HG03108 (cell line): Measurements from ENCODE around the gene KRTAP12-4.
"Not testable (repeated sequence)": the region's sequence is repeated elsewhere in the genome, so short reads cannot be mapped to it uniquely, and the experiment has no call there.

Experiments
- ATAC-seq: cut with Tn5 transposase; IDR thresholded peaks from one replicate; pipeline ENCODE4 v1.9.1; 2021; ENCODE audit warnings: moderate library complexity; ENCODE audit not compliant: unreplicated experiment

Gene KRTAP12-4

GRCh38 chr21:44657635-44658540, 3.4 kb upstream of the KRTAP12-4 start, which contains the start of gene KRTAP12-3:
Gene KRTAP12-3, plus strand, starts transcription at chr21:44657932. Its CDS starts 48 bp downstream, at chr21:44657980.
- ATAC-seq = no peak

DNA sequence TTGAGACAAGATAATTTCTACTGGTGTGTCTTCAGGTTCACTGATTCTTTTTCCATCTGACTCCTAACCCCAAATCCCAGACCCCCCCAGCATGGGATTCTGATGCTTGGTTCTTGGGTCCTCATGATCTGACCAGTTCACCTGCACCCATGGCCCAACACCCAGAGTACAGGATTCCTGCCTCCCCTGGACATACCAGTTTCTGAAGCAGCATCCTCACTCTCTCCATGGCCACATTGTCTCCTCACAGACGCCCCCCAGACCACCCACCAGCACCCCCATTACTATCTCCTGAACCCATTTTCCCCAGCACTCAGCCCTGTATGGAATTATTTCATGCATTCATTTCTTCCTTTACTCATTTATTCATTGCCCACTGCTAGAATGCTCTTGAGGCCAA, 2.4 kb upstream of the KRTAP12-4 start:
- no peak for ATAC-seq

DNA sequence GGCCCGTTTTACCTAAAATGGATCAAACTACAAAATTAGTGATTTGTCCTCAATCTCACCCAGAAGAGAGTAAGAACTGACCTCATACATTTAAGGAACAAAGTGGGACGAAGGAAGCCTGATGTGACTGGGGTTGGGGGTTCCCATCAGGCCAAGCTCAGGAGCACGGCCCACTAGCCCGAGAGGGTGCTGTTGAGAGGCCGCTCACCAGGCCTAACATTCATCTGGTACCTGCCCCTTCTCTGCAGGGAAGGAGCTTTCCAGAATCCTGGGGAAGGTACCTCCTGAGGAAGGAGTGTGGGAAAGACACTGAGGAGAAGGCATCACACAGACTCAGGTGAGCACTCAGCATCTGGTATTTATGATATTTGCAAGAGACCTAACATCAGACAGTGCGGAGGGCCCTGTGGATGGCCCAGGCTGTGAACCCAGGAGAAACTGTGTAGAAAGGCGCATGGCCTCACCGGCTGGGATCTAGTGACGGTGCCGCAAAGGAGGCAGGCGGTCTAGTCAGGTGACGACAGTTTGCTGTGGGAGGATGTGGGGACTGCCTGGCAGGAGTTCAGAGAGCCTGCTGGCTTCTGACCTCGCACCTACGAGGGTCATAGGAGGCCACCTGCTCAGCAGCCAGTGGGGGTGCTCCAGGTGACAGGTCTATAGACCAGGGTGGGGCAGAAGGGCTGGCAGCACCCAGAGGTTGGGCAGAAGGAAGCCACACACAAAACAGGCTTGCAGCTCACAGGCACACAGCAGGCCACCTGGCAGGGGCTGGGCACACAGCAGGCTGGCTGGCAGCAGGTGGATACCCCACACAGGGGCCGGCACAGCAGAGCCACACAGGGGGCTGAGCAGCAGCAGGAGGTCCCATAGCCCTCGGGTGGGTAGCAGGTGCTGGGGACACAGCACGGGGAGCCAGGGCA, 543 bp downstream of the KRTAP12-4 start:
- ATAC-seq = no peak

GRCh38 chr21:44653123-44653522, 1.3 kb downstream of the KRTAP12-4 start:
- ATAC-seq = no peak

GRCh38 chr21:44650973-44651675, 3.3 kb downstream of the KRTAP12-4 start:
- no peak for ATAC-seq

- no peak for ATAC-seq
These were observed 4.0 kb downstream of the KRTAP12-4 start for GRCh38 chr21:44650265-44650972.

GRCh38 chr21:44649521-44650100, 4.8 kb downstream of the KRTAP12-4 start:
- no peak for ATAC-seq

DNA sequence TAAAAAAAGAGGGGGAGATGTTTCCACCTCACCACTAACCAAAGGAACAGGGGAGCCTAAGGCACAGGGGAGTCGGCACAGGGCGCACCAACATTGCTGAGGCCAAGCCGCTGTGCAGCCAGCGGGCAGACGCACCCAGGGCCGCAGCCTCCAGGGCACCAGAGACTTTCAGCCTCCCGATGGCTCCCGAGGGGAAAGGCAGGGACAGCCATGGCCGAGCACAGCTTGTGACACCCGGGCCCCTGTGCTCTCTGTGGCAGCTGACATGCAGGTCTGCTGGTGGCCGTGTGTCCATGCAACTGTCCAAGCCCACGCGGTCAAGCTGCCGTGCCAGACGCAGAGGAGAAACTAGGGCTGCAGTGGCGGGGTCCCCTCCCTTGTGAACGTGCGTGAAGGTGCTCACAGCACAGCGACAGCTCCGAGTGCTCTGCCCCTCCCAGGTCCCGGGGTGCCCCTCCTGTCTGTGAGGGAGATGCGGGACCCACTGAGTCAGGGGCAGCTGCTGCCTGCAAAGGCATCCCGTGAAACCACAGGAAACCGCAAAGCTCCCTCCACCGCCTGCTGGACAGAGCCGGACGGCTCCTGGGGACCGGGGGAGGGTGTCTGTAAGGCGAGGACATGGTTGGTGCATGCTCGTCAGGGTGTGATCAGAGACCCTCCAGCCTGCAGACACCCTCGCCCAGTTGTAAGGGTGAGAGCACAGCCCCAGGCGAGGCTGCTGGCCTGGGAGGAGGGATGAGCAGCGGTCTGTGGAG, 5.7 kb downstream of the KRTAP12-4 start:
- ATAC-seq = no peak

DNA sequence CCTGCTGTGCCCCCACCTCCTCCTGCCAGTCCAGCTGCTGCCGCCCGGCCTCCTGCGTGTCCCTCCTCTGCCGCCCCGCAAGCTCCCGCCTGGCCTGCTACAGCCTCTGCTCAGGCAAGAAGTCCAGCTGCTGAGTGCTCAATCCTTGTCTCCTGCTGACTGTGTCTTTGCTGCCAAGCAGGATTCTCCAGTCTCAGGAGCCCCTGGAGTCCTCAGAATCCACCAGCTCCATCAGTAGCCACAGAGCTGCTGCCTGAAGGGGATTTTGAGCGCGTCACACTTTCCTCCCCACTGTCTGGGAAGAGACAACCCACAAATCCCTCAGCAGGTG, 7.3 kb downstream of the KRTAP12-4 start:
- no peak for ATAC-seq

DNA sequence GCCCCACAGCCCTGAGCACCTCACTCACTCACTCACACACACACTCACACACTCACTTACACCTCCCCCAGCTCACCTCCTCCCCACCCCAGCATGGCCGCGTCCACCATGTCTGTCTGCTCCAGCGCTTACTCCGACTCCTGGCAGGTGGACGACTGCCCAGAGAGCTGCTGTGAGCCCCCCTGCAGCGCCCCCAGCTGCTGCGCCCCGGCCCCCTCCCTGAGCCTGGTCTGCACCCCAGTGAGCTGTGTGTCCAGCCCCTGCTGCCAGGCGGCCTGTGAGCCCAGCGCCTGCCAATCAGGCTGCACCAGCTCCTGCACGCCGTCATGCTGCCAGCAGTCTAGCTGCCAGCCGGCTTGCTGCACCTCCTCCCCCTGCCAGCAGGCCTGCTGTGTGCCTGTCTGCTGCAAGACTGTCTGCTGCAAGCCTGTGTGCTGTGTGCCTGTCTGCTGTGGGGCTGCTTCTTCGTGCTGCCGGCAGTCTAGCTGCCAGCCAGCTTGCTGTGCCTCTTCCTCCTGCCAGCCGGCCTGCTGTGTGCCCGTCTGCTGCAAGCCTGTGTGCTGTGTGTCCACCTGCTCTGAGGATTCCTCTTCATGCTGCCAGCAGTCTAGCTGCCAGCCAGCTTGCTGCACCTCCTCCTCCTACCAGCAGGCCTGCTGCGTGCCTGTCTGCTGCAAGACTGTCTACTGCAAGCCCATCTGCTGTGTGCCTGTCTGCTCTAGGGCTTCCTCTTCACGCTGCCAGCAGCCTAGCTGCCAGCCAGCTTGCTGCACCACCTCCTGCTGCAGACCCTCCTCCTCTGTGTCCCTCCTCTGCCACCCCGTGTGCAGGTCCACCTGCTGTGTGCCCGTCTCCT, 7.9 kb downstream of the KRTAP12-4 start, which contains the start of gene KRTAP10-11:
TSS of gene KRTAP10-11 (plus strand) at position 49 of the 856 bp plus-strand sequence. CDS start at position 94, 45 bp downstream.
- ATAC-seq = not testable (repeated sequence)

DNA sequence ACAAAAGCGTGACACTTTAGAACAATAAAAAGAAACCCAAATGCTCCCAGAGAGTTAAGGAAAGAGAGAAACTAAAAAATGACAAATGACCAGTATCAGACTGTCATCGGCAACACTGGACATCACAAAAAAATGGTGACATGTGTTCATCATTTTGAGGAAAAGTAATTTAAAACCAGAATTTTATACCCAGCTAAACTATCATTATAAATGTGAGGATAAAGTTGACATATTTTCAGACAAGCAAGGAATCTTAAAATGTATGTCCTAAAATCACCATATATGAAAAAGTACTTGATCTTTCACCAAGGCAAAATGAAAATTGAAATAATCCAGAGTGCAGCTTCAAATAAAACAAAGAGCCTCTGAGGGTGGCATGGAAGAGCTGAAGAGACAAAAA, 9.6 kb downstream of the KRTAP12-4 start:
- ATAC-seq = no peak

DNA sequence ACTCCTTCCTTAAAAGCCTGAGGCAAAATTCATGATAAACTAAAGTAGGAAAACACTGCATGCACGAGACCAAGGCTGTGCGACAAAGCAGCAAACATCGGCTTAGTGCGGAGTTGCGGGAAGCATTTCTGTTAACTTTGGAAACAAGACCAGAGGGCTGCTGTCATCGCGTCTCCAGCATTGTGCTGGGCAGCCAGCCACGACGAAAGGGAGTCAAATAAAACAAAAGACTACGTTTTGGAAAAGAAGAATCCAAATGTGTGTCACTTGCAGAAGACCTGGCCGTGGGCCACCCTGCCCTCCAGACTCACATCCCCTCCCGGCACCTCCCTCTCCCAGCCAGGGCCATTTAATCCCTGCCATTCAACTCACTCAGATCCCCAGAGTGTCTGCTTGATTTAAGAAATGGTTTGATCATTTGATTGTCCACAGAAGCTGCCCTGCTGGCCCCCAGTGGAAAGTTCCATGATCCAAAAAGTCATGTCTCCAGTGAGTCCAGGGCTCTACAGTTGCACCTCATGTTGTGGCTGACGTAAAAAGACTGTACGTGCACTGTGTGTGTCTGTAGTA, 10.6 kb downstream of the KRTAP12-4 start:
- ATAC-seq = no peak

DNA sequence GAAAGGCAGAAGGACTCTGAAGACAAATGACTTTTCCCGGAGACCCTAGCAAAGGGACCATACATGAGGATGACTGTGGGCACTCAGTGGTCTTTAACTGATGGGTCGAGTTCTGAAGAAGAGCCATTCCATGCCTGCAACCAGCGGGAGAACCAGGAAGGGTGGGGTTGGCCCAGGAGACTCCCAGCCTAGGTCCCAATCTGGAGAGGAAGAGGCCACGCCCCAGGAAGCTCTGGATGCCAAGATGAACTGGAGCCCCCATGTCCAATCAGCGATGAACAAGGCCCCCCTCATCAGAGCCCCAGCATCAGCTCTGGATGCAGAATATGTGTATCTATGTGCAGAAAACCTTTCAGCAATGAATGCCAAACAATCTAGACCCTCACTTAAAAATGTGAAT, 13.7 kb downstream of the KRTAP12-4 start:
- ATAC-seq = no peak

GRCh38 chr21:44639331-44639655, 15.2 kb downstream of the KRTAP12-4 start:
- no peak for ATAC-seq

DNA sequence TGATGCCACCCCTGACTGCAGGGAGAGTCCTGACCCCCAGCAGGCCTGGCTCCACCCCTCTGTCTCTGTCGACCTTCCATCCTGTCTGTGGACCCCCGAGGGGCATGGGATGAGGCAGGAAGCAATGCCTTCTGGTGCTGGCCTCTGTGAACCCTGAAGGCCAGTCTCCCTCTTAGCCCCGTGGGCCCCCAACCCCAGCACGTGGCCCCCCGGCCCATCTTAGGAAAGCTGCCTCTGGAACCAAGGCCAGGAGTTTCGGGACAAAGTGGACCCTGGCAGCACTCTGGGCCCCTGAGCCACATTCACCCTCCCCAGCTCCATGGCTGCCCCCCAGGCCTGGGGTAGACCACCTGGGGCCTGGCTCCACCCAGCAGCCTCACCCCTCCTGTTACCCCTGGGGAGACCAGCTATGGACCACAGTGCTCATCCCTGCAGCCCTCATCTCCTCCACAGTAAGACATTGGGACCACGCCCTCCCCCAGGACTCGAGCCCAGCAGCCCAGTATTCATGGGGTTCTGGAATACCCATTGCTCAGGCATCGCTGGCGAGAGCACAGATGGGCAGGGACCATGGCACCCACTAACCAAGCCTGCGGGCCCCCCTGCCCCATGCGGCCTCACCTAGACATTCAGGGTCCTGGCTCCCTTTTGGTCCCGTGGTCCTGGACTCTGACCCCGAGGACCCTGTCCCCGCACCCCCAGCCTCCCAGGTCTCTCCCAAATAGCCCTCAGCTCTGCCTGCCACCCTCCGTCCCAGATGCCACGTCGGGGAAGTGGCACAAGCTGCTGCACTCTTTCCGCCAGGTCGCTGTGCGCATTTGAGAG, 15.7 kb downstream of the KRTAP12-4 start:
- ATAC-seq = not testable (repeated sequence)

GRCh38 chr21:44637851-44638348, 16.6 kb downstream of the KRTAP12-4 start:
- ATAC-seq = not testable (repeated sequence)
